WERI-Rb-1 (cell line): ENCODE data around the gene SEC61A2.

Source experiments
- DNase-seq: peaks from one replicate; pipeline ENCODE4 v3.0.0-alpha.2; 2020
- H3K27ac ChIP-seq: fragments of 250-450 bp; sonication (Bioruptor Pico); 2 replicates; pipeline ENCODE4 v1.5.1; 2020; ENCODE audit warnings: mild to moderate bottlenecking, moderate library complexity
- H3K27me3 ChIP-seq: fragments of 250-450 bp; sonication (Bioruptor Pico); 2 replicates; pipeline ENCODE4 v1.5.1; 2021; ENCODE audit warnings: mild to moderate bottlenecking, low read depth, moderate library complexity; ENCODE audit not compliant: insufficient read depth, severe bottlenecking
- H3K36me3 ChIP-seq: fragments of 250-450 bp; sonication (Bioruptor Pico); 2 replicates; pipeline ENCODE4 v1.5.1; 2020; ENCODE audit warnings: mild to moderate bottlenecking, moderate library complexity
- H3K4me3 ChIP-seq: 2 replicates; pipeline ENCODE4 v1.5.1; 2011; ENCODE audit warnings: low read depth, mild to moderate bottlenecking, control low read depth, low read length
- H3K9me3 ChIP-seq: fragments of 250-450 bp; sonication (Bioruptor Pico); 2 replicates; pipeline ENCODE4 v1.5.1; 2021; ENCODE audit warnings: mild to moderate bottlenecking, moderate library complexity; ENCODE audit not compliant: severe bottlenecking
- CTCF ChIP-seq: IDR thresholded peaks from 2 replicates; pipeline ENCODE4 v1.5.1; 2011; ENCODE audit warnings: low read depth, mild to moderate bottlenecking, control low read depth, inconsistent platforms, low read length

SEC61A2 gene

GRCh38 chr10:12202226-12202625 lies 72.7 kb downstream of the SEC61A2 start:
- Histone ChIP-seq H3K9me3 (no peaks in the 10 kb centered on the region), H3K27ac (no peak overlapping the region), H3K36me3 (no peaks in the 10 kb centered on the region; the same call in 1 of the 2 replicates), H3K4me3 (no peak overlapping the region), H3K27me3 (no peaks in the 10 kb centered on the region)
- no peak for DNase-seq
- no peak for TF ChIP-seq CTCF

GRCh38 chr10:12205082-12205481 lies 75.6 kb downstream of the SEC61A2 start:
- no peak overlapping the region for H3K27ac ChIP-seq
- no peaks in the 10 kb centered on the region for H3K9me3 ChIP-seq
- H3K36me3 ChIP-seq, result no peaks in the 10 kb centered on the region; the same call in none of the 2 replicates
- H3K4me3 ChIP-seq, result no peak overlapping the region
- no peak for DNase-seq
- H3K27me3 ChIP-seq, result no peaks in the 10 kb centered on the region
- TF ChIP-seq CTCF, result no peak

- Histone ChIP-seq H3K9me3 (no peaks in the 10 kb centered on the region), H3K4me3 (no peak overlapping the region), H3K36me3 (peaks cover 9% of the 10 kb centered on the region), H3K27me3 (no peaks in the 10 kb centered on the region), H3K27ac (no peak overlapping the region)
- TF ChIP-seq CTCF, result no peak
- no peak for DNase-seq
These were observed 77.6 kb downstream of the SEC61A2 start for GRCh38 chr10:12207114-12207513.

GRCh38 chr10:12208460-12208859 lies 79.0 kb downstream of the SEC61A2 start:
- no peak for DNase-seq

GRCh38 chr10:12212454-12212853 lies 83.0 kb downstream of the SEC61A2 start:
- no peak for DNase-seq
- Histone ChIP-seq H3K4me3 (no peak overlapping the region), H3K27me3 (no peaks in the 10 kb centered on the region), H3K36me3 (peaks cover 13% of the 10 kb centered on the region), H3K9me3 (no peaks in the 10 kb centered on the region), H3K27ac (no peak overlapping the region)
- TF ChIP-seq CTCF, result no peak

More at GRCh38 chr10:12208460-12208859, 79.0 kb downstream of the SEC61A2 start:
- H3K27me3 ChIP-seq, result no peaks in the 10 kb centered on the region
- H3K9me3 ChIP-seq, result no peaks in the 10 kb centered on the region
- H3K36me3 ChIP-seq, result peaks cover 9% of the 10 kb centered on the region
- H3K4me3 ChIP-seq, result no peak overlapping the region
- no peak overlapping the region for H3K27ac ChIP-seq
- no peak for TF ChIP-seq CTCF

- no peak for DNase-seq
- Histone ChIP-seq H3K4me3 (no peak overlapping the region), H3K27ac (no peak overlapping the region), H3K27me3 (no peaks in the 10 kb centered on the region), H3K36me3 (peaks cover 13% of the 10 kb centered on the region), H3K9me3 (no peaks in the 10 kb centered on the region)
- no peak for TF ChIP-seq CTCF
These were observed 84.1 kb downstream of the SEC61A2 start for GRCh38 chr10:12213621-12214020.
